Measurements from ENCODE around the gene SENP2. TPM values are rescaled to one million over a fixed set of nuclear protein-coding genes. Genes with fewer than 3 reads are reported as not detected.

SENP2 gene
- total and polyA plus RNA-seq, 9 of the 15 experiments (the other 6 are each of a cell fraction or from before 2014, with no cell fraction given), result 11.8 to 67.1 (median 41.1) TPM

DNA sequence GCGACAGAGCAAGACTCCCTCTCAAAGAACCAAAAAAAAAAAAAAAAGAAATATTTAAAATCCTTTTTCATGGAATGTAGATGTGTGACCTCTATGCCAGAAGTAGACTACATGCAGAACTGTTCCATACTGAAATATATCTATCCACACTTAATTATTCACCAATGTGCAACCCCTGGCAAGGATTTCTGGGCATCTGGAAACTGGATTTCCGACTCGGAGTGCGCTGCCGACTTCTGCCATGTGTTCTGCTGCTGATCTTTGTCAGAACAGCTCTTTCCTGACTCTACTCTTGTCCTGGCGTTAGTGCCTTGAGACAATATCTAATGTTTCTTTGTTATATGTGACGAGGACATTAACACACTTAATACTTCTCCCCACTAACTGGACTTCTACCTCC is 45.4 kb upstream of the SENP2 start:
- intact Hi-C loops (cut with micrococcal nuclease), result no loop called here
- DNase-seq (ENCODE audit: extremely low read depth in 1 of 4, low spot score in 3 of 4), result no peak
- no peak overlapping the region for H2AFZ ChIP-seq (ENCODE audit: low read depth, low read length)
- no peak overlapping the region for H3K27ac ChIP-seq (ENCODE audit: extremely low read depth, low read depth, low read length)
- H3K4me1 ChIP-seq (replicated peaks in 1 of 2; ENCODE audit: control insufficient read depth in 2 of 2, insufficient read depth in 2 of 2, low read length in 2 of 2), result peaks cover 4 to 5% of the 10 kb centered on the region in 2 experiments; a peak in 3 of 5 replicates
- H3K9ac ChIP-seq (ENCODE audit: insufficient read depth in 1 of 2, low read depth in 2 of 2, low read length in 2 of 2), result no peak overlapping the region
- FAIRE-seq, result no peak
- H4K20me1 ChIP-seq (replicated peaks; ENCODE audit: control insufficient read depth, insufficient read depth, low read length), result no peaks in the 10 kb centered on the region
- WGBS (ENCODE audit: insufficient coverage, low coverage, missing lambda C conversion rate), result 67% methylated on average over 7 of the region's 7 CpGs
- no peak for ATAC-seq
- in situ Hi-C loops (cut with MboI), result no loop called here
- CTCF ChIA-PET (ENCODE audit: low intra/inter-chr PET ratio), result no interaction called here
- POLR2A ChIA-PET, result no interaction called here
- H3K9me1 ChIP-seq (ENCODE audit: control insufficient read depth, insufficient read depth, low read length), result no peaks in the 10 kb centered on the region
- H3K4me2 ChIP-seq (ENCODE audit: insufficient read depth, low read length), result no peak overlapping the region
- BruUV-seq (replicated peaks), result no TSS peak
- no peak overlapping the region for H3K4me3 ChIP-seq
- TF ChIP-seq ZNF77 (CRISPR knock-in tag; IDR thresholded peaks at IDR 0.05), result no peak
- no peak for TF ChIP-seq AFF1 (IDR thresholded peaks at IDR 0.05; ENCODE audit: low read depth in 1 of 2, partially characterized antibody in 2 of 2)
- TF ChIP-seq SOX6 (IDR thresholded peaks at IDR 0.05), result no peak
- no peak for TF ChIP-seq FOXP1 (CRISPR knock-in tag; IDR thresholded peaks at IDR 0.05)
- no peak for TF ChIP-seq CCNT2 (IDR thresholded peaks at IDR 0.05; ENCODE audit: borderline replicate concordance, extremely low read depth, insufficient read length, low read depth, low read length)
- TF ChIP-seq, protein P1, sequence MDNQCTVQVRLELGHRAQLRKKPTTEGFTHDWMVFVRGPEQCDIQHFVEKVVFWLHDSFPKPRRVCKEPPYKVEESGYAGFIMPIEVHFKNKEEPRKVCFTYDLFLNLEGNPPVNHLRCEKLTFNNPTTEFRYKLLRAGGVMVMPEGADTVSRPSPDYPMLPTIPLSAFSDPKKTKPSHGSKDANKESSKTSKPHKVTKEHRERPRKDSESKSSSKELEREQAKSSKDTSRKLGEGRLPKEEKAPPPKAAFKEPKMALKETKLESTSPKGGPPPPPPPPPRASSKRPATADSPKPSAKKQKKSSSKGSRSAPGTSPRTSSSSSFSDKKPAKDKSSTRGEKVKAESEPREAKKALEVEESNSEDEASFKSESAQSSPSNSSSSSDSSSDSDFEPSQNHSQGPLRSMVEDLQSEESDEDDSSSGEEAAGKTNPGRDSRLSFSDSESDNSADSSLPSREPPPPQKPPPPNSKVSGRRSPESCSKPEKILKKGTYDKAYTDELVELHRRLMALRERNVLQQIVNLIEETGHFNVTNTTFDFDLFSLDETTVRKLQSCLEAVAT (IDR thresholded peaks at IDR 0.05), result no peak
- TF ChIP-seq OTX1 (CRISPR knock-in tag; IDR thresholded peaks at IDR 0.05), result no peak
- no peak for TF ChIP-seq ZNF668 (CRISPR knock-in tag; IDR thresholded peaks at IDR 0.05)
- H3K27me3 ChIP-seq (ENCODE audit: control insufficient read depth in 2 of 2, insufficient read depth in 2 of 2, low read length in 2 of 2), result no peaks in the 10 kb centered on the region
- no peaks in the 10 kb centered on the region for H3K9me3 ChIP-seq (replicated peaks; ENCODE audit: control insufficient read depth, insufficient read depth, low read depth, low read length)
- H3K79me2 ChIP-seq (ENCODE audit: control insufficient read depth, insufficient read depth, low read length), result no peaks in the 10 kb centered on the region
- no peaks in the 10 kb centered on the region for H3K36me3 ChIP-seq (ENCODE audit: control insufficient read depth, insufficient read depth, low read length)
